ENCODE measurements around the gene CYP1A1. TPM values are rescaled to one million over a fixed set of nuclear protein-coding genes. Genes with fewer than 3 reads are reported as not detected.

The CYP1A1 gene
- total and polyA plus RNA-seq, 2 of the 13 experiments (the other 11 are each of a cell fraction or from before 2014, with no cell fraction given): 7.9 to 8.0 TPM

GRCh38 chr15:74730619-74731316 lies 5.4 kb upstream of the CYP1A1 start (continued):
- TF ChIP-seq, protein P1, sequence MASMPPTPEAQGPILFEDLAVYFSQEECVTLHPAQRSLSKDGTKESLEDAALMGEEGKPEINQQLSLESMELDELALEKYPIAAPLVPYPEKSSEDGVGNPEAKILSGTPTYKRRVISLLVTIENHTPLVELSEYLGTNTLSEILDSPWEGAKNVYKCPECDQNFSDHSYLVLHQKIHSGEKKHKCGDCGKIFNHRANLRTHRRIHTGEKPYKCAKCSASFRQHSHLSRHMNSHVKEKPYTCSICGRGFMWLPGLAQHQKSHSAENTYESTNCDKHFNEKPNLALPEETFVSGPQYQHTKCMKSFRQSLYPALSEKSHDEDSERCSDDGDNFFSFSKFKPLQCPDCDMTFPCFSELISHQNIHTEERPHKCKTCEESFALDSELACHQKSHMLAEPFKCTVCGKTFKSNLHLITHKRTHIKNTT (CRISPR knock-in tag; IDR thresholded peaks at IDR 0.05): no peak
- TF ChIP-seq RFX3 (CRISPR knock-in tag; IDR thresholded peaks at IDR 0.05): no peak
- TF ChIP-seq HHEX (CRISPR knock-in tag; IDR thresholded peaks at IDR 0.05): peak; percentile 33; the same call in 1 of the 2 replicates
- peak; percentile 28; the same call in 1 of the 2 replicates for TF ChIP-seq CTCF (CRISPR knock-in tag; IDR thresholded peaks at IDR 0.05)
- peak; percentile 87 for TF ChIP-seq FOSL2 (CRISPR knock-in tag; IDR thresholded peaks at IDR 0.05)
- peak; percentile 69; the same call in 1 of the 2 replicates for TF ChIP-seq FOXK1 (CRISPR knock-in tag; IDR thresholded peaks at IDR 0.05; ENCODE audit: borderline replicate concordance, low read depth)
- TF ChIP-seq SNRNP70 (IDR thresholded peaks at IDR 0.05; ENCODE audit: low read depth, low read length): no peak
- TF ChIP-seq MAZ (IDR thresholded peaks at IDR 0.05; ENCODE audit: borderline replicate concordance, low read depth, low read length): peak; percentile 54; the same call in 1 of the 2 replicates
- TF ChIP-seq MAZ (CRISPR knock-in tag; IDR thresholded peaks at IDR 0.05; ENCODE audit: low read depth): peak; percentile 83
- TF ChIP-seq ZNF766 (CRISPR knock-in tag; IDR thresholded peaks at IDR 0.05; ENCODE audit: borderline replicate concordance): no peak
- no peak for TF ChIP-seq ZNF841 (CRISPR knock-in tag; IDR thresholded peaks at IDR 0.05; ENCODE audit: borderline replicate concordance)
- TF ChIP-seq FOSL1 (CRISPR knock-in tag; IDR thresholded peaks at IDR 0.05; ENCODE audit: borderline replicate concordance): no peak
- TF ChIP-seq FLYWCH1 (CRISPR knock-in tag; IDR thresholded peaks at IDR 0.05): no peak
- TF ChIP-seq SMYD3 (CRISPR knock-in tag; IDR thresholded peaks at IDR 0.05): 0 out of 2 replicates have a peak, but pooled peaks have one; percentile 25
- 0 out of 2 replicates have a peak, but pooled peaks have one; percentile 49 for TF ChIP-seq KMT2B (CRISPR knock-in tag; IDR thresholded peaks at IDR 0.05)
- TF ChIP-seq, protein P2, sequence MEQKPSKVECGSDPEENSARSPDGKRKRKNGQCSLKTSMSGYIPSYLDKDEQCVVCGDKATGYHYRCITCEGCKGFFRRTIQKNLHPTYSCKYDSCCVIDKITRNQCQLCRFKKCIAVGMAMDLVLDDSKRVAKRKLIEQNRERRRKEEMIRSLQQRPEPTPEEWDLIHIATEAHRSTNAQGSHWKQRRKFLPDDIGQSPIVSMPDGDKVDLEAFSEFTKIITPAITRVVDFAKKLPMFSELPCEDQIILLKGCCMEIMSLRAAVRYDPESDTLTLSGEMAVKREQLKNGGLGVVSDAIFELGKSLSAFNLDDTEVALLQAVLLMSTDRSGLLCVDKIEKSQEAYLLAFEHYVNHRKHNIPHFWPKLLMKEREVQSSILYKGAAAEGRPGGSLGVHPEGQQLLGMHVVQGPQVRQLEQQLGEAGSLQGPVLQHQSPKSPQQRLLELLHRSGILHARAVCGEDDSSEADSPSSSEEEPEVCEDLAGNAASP (CRISPR knock-in tag; IDR thresholded peaks at IDR 0.05; ENCODE audit: borderline replicate concordance): peak; percentile 83
- TF ChIP-seq ELF3 (CRISPR knock-in tag; IDR thresholded peaks at IDR 0.05): peak; percentile 87
- TF ChIP-seq, protein P3, sequence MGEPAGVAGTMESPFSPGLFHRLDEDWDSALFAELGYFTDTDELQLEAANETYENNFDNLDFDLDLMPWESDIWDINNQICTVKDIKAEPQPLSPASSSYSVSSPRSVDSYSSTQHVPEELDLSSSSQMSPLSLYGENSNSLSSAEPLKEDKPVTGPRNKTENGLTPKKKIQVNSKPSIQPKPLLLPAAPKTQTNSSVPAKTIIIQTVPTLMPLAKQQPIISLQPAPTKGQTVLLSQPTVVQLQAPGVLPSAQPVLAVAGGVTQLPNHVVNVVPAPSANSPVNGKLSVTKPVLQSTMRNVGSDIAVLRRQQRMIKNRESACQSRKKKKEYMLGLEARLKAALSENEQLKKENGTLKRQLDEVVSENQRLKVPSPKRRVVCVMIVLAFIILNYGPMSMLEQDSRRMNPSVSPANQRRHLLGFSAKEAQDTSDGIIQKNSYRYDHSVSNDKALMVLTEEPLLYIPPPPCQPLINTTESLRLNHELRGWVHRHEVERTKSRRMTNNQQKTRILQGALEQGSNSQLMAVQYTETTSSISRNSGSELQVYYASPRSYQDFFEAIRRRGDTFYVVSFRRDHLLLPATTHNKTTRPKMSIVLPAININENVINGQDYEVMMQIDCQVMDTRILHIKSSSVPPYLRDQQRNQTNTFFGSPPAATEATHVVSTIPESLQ (CRISPR knock-in tag; conservative IDR thresholded peaks at IDR 0.05): no peak
- TF ChIP-seq ZNF788 (CRISPR knock-in tag; IDR thresholded peaks at IDR 0.05; ENCODE audit: borderline replicate concordance): peak; percentile 94; the same call in 1 of the 2 replicates
- no peak for TF ChIP-seq TCF12 (IDR thresholded peaks at IDR 0.05)
- peak; percentile 82 for TF ChIP-seq TCF12 (CRISPR knock-in tag; IDR thresholded peaks at IDR 0.05)
- no peak for TF ChIP-seq HES4 (CRISPR knock-in tag; IDR thresholded peaks at IDR 0.05; ENCODE audit: borderline replicate concordance)
- TF ChIP-seq SRY (CRISPR knock-in tag; IDR thresholded peaks at IDR 0.05): no peak
- no peak for TF ChIP-seq ZNF572 (CRISPR knock-in tag; IDR thresholded peaks at IDR 0.05)
